Stimulated activated CD4-positive, alpha-beta T cell treated with anti-CD3 and anti-CD28 coated beads, Interleukin-12 subunit alpha, Interleukin-12 subunit beta, amount 100 ng/mL, for 24 hours (primary cell): ENCODE measurements around the gene DUSP16.
"Not testable (repeated sequence)": the region's sequence is repeated elsewhere in the genome, so short reads cannot be mapped to it uniquely, and the experiment has no call there.

Experiments
- DNase-seq, 2 experiments: peaks; one replicate each; pipeline ENCODE4 v3.0.0-alpha.2; 2020; ENCODE audit warnings: low read depth in 2 of 2

The DUSP16 gene

DNA sequence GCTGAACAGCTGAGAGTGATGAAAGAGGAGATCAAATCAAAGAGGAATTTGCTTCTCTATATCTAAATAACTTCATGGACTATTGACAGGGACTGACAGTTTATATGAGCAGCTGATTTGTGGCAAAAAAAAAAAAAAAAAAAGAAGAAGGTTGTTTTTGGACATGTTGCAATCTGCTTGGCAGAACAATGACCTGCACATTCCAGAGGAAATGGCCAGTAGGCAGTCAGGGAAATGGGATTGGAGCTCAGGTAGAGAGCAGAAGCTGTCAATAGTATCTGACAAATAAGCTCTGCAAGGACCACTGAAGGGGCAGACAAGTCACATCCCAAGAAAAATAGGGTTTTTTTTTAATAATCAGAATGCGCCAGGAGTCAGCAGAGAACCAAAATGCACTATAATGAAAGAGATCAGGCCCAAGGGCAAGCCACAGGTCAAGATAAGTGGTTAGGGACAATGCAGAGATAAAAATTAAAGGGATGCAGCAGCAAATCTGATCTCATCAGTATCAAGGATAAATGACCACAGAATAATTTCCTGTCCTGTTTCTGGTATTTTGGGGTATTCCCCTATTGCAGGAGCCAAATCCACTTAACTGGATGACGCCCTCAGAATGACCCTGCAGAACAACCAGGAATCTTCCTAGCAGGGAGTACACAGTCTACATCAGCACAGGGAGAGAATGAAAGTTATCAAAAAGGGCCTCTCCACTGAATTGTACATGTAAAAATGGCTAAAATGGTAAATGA is 22.6 kb upstream of the DUSP16 start:
- no peak for DNase-seq

DNA sequence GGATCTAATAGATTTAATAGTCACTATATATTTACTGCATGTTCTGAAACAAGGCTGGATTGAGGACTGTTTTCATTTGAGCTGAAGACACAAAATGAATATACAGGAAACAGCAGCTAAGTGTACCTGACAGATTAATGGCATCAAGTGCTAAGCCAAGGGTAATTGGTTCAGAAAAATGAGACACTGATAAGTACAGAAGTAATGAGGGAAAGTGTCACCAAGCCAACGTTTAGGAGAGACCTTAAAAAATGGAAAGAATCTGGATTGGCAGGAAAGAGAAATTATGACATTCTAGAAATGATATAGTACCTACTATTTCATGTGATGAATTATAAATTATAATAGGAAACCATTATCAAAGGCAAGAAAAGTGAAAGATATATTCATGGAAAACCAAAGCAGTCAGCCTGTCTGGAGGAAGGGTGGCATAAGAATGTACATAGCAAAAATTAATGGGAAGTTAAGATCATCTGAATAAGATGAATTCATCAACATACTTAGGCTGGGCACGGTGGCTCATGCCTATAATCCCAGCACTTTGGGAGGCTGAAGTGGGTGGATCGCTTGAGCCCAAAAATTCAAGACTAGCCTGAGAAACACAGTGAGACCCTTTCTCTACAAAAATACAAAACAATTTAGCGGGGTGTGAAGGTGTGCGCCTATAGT is 21.0 kb upstream of the DUSP16 start:
- no peak for DNase-seq

DNA sequence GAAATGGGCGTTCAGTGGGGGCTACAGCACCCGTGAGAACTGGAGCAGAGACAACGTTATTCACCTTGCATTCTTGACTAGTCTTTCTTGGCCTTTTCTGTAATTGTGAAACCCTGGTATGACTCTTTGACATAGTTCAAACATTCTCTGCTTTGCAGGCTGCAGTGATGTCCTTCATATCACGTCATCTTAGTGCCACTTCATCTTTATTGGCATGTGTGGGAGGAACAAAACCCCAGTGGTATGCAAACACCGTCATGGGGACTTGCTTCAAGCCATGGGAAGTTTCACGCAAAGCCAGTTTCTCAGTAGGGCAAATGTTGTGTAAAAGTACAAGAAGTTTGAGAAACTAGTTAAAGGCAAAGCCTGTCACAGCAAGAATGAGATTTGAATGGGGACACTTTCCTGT is 20.2 kb upstream of the DUSP16 start:
- DNase-seq, result peak in 1 of 2 experiments; percentile 45

DNA sequence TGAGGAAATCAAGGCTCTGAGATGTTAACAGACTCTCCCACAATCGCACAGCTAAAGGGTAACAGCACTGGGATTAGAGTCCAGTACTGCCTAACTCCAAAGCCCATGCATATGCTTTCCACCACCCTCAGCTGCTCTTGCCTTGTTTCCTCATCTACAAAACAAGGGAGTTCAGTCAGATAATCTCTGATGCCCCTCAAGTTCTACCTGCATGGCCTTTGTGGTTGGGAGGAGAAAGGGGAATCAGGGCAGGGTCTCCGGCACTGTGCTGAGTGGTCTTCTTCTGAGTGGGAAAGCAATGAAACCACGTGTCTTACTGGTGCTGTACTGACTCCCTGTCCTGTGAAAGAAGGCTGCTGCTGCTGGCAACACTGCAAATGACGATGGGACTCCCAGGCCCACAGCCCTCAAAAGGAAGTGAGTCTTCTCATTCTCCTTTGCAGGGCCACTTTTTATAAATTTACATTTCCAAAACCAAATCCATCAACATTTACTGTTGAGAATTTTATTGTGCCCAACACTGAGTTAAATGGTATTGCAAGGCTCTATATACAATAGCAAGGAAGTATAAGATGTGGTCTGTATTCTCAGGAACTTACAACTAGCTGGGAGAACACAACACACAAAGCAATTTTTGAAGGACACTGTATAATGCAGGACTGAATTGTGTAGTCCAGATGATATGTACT is 19.7 kb upstream of the DUSP16 start:
- DNase-seq, result peak in 1 of 2 experiments; percentile 3

DNA sequence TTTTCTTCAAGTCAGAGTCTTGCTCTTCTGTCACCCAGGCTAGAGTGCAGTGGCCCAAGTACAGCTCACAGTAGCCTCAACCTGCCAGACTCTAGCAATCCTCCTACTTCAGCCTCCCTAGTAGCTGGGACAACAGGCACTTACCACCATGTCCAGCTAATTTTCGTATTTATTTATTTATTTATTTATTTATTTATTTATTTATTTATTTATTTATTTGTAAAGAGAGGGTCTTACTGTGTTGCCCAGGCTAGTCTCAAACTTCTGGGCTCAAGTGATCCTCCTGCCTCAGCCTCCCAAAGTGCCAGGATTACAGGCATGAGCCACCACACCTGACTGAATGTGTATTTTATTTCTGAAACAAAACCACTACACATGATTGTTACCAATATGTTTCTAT is 18.1 kb upstream of the DUSP16 start:
- not testable (repeated sequence) for DNase-seq

DNA sequence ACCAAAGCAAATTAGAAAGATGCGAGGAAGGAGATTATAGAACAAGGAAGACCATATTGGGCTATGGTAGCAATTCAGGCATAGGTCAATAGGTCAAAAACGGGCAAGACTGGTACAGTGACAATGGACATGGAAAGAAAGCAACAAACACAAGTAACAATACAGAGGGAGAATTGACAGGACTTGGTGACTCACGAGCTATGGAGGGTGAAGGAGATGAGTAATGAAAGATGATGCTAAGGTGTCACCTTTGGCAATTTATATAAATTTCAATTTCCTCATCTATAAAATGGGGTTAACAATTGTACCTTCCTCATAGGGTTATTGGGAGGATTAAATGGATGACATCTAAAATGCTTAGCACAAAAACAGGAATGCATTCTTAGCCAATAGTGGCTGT is 15.1 kb upstream of the DUSP16 start:
- no peak for DNase-seq

DNA sequence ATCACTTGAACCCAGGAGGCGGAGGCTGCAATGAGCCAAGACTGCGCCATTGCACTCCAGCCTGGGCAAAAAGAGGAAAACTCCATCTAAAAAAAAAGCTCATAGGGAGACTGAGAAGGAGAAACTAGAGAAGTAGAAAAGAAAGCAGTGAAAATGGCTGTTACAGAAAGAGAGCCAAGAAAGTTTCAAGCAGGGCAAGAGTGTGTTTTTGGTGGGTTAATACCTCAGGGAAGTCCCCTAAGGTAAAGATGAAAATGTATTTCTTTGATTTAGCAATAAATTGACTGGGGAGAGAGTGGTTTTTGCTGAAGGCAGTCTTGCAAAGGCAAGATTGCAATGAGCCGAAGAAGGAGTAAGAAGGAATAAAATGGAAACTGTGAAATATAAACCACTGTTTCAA is 10.0 kb upstream of the DUSP16 start:
- no peak for DNase-seq

DNA sequence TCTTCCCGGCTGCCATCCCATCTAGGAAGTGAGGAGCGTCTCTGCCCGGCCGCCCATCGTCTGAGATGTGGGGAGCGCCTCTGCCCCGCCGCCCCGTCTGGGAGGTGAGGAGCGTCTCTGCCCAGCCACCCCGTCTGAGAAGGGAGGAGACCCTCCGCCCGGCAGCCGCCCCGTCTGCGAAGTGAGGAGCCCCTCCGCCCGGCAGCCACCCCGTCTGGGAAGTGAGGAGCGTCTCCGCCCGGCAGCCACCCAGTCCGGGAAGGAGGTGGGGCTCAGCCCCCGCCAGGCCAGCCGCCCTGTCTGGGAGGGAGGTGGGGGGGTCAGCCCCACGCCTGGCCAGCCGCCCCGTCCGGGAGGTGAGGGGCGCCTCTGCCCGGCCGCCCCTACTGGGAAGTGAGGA is 3.3 kb upstream of the DUSP16 start:
- not testable (repeated sequence) for DNase-seq

DNA sequence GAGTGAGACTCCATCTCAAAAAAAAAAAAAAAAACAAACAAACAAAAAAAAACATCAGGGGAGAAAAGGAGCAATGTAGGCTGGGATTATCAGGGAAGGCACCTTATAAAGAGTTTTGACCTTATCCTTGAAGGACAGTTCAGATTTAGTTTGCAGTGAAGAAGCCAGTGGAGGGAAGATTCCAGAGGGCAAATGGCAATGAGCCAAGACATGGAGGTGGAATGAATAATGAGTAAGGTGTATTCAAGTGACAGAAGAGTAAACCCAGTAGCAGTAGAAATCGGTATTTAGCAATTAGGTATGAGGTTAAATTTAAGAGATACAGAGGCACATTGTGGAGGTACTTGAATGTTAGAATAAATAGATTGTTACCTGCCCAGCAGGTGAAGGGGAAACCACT is 2.2 kb upstream of the DUSP16 start:
- no peak for DNase-seq

DNA sequence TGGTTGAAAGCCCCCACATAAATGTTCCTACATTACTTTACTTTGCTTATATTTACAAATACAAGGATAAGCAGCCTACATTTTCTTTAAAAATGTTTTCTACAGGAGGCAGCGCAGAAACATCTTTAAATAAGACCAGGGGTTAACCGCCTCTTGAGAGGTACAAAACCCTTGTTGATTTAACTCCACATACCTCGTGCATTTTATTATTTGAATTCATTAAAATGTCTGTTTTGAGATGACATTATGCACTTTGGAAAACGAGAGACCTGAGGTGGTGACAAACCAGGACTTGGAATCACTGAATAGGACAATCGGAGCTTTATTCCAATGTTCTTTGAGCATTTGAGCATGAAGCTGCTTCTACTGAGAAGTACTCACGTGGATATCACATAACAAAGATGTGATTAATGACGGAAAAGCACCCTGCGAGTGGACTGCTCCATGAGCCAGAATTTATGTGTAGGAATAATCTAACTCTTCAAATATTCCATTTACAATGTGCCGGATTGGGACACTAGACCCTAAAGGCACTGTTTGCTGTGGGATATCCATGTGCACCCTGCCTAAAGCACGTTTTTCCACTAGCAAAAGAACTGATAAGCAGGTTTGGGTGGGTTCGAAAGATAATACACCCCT is 746 bp upstream of the DUSP16 start:
- DNase-seq, result no peak

DNA sequence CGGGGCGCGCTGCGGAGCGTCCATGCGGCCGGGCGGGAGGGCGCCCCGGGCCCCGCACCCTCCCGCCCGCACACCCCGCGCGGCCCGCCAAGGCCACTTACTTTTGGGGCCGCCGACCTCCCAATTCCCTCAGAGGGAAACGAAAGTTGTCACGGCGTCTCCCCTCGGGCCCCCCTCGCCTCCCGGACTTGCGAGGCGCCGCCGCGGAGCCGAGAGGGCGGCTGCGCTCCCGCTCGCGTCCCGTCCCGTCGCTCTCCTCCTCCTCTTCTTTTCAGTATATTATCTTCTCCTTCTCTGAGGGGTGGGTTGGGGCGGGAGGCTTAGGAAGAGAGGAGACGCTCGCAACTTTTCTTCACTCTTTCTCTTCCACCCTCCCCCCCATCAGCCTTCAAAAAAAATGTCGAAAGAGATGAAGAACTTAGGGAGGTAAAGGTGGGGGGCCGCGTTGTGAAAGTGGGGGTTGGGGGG is 613 bp downstream of the DUSP16 start:
- DNase-seq, result no peak

DNA sequence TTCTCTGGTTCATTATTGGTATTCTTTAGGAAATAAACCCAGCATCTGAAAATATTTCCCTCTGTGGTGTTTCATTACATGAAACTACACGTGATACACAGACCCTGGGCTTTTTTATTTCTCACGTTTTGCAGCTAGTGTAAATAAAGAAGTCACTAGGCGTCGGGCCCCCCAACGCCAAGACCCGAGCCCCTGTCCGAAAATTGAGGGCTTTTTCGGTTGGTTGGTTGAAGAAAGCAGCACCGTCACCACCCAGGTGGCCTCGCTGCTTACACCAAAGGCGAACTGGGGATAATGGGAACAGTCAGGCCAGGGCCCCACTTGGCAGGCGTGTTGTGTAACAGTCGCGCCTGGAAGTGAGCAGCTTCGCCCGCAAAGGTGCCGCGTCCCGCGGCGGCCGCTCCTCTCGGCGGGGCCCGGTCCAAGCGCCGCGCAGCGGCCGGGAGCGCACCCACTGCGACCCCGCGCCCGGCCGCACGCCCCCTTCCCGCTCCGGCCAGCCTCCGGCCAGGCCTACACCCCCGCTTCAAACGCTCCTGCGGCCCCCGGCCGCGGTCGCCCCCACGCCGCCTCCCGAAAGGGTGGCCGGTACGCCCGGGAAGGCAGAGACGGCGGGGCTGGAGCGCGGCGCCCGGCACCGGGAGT is 1.2 kb downstream of the DUSP16 start:
- DNase-seq, result peak in 1 of 2 experiments; percentile 24

DNA sequence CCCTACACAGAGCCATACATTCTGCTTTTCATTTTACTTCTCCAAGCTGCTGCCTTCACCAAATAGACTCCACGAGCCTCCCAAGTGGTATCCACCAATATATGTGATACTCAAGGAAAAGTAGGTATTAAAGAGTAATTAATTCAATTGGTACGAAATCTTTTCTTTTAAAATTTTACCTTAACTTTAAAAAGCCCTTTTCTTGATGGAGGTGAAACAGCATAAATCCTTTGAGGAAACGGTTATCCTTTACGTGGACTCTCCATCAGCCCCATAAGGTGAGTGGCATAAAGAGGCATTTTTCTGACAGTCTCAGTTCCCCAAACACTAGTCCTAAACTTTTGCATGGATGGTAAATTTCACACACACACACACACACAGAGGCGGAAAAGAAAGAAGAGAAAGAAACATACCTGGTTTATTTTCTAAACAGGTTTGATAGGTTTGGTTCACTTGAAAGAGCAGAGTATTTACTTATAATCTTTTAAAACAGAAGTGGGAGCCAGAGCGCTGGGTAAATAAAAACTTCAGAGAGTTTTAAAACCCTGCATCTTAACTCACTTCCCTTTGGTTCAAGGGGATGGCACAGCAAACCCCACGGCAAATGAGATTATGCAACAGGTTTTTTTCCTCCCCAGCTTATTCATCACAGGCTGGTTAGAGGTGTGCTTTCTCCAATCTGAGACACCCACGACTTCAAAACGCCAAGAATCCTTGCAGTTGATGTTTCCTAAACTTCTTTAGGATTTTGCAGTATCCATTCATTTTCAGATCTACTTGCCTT is 1.9 kb downstream of the DUSP16 start:
- DNase-seq, result peak in 1 of 2 experiments; percentile 38

DNA sequence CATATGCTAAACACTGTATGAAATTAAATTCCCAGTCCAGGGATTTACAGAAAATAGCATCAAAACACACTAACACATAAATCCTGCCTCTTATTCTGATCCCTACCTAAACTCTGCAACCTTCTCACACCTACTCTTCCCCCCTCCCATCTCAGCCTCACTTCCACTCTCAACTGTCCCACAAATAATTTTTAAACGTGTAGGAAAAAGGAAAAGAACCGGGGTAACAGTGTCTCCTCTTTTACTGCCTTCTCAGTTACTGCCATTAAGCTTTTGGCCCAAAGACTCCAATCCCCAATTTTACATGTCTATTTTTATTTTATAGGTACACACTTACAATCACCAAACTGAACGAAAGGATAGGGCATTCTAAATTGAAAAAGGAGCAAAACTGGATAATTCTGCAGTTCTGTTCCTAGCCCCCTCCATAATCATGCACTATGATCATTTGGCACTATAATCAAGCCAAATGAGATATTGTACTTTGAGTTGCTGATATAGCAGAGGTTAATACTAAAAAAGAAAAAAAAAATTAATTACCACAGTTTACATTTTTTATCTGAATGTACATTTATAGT is 2.9 kb downstream of the DUSP16 start:
- no peak for DNase-seq

DNA sequence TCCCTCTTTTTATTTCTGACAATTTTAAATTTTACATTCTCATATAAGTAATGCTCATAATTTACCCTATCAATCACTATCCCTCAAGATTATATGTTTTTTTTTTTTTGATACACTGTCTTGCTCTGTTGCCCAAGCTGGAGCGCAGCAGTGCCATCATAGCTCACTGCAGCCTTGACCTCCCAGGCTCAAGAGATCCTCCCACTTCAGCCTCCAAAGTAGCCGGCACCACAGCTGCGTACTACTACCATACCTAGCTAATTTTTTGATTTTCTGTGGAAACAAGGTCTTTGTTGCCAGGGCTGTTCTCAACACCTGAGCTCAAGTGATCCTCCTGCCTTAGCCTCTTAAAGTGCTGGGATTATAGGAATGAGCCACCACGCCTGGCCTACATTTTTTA is 4.4 kb downstream of the DUSP16 start:
- no peak for DNase-seq

DNA sequence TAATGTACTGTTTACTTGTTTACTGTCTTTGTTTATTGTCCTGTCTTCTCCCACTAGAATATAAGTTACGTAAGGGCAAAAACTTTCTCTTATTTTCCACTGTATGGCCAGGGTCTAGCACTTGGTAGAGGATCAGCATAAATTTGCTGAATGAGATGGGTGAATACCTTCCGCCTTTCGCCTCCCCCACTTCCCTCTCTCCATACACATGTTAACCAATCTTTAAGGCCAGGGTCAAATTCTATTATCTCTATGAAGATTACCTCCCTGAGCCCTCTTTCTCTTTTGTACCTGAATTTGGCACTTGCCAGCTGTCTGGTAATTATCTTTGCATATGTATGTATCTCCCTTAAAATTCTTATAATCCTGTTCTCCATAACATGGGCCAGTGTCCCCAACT is 4.9 kb downstream of the DUSP16 start:
- no peak for DNase-seq

DNA sequence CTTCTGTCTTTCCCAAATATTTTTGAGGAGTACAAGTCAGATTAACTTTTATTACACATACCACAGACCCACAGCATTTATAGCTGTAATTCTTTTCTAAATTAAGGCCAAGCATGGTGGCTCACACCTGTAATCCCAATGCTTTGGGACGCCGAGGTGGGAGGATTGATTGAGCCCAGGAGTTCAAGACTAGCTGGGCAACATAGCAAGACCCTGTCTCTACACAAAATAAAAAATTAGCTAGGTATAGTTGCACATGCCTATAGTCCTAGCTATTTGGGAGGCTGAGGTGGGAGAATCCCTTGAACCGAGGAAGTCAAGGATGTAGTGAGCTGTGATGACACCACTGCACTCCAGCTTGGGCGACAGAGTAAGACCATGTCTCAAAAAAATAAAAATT is 7.0 kb downstream of the DUSP16 start:
- DNase-seq, result no peak

DNA sequence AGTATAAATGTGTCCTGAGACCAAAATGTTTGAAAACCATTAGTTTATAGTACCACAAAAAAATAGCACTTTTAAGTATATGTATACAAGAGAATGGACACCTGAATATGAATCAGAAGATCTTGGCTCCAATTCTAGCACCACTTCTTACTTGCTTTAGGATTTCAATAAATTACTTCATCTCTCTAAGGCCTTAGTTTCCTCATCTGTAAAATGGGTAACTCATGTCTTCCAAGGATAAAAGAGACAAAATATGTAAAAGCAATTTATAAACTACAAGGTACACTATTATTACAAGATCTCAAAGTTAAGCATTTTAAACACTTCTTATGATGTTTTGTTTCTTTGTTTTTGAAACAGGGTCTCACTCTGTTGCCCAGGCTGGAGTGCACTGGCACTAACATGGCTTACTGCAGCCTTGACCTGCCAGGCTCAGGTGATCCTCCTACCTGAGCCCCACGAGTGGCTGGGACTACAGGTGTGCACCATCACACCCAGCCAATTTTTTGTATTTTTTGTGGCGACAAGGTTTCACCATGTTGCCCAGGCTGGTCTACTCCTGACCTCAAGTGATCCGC is 9.4 kb downstream of the DUSP16 start:
- no peak for DNase-seq

DNA sequence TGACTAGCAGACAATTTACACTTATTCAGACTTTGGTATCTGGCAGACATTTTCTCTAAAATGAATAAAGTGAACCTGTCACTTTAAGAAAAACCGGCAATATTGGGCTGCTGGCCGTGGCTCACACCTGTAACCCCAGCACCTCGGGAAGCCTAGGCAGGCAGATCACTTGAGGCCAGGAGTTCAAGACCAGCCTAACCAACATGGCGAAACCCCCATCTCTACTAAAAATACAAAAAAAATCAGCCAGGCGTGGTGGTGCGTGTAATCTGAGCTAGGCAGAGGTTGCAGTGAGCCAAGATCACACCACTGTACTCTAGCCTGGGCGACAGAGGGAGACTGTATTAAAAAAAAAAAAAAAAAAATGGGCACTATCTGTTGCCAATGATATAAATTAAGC is 11.5 kb downstream of the DUSP16 start:
- DNase-seq, result no peak

DNA sequence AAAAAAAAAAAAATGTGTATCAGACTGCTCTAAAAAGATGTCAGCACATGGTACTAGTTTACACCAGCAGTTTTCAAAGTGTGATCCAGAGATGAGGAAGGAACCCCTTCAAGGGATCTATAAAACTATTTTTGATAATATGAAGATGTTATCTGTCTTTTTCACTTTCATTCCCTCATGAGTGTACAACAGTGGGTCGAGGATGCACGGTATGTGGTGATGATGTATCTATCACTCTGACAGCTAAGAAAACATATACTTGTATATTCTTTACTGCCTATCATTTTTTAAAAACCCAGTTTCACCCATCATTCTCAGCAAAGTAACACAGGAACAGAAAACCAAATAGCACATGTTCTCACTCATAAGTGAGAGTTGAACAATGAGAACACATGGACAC is 12.4 kb downstream of the DUSP16 start:
- no peak for DNase-seq
